H1 (cell line): ENCODE results near the gene ZNF836. TPM values are rescaled to one million over a fixed set of nuclear protein-coding genes. Genes with fewer than 3 reads are reported as not detected.

Source experiments
- BRCA1 ChIP-seq: IDR thresholded peaks from 2 replicates; pipeline ENCODE4 v1.6.1; 2012; ENCODE audit warnings: low read depth, low read length, improper control_type of control experiment
- CREB1 ChIP-seq: IDR thresholded peaks from 2 replicates; pipeline ENCODE4 v1.6.1; 2012; ENCODE audit warnings: inconsistent platforms
- CTBP2 ChIP-seq: IDR thresholded peaks from 2 replicates; pipeline ENCODE4 v1.7.0; 2011; ENCODE audit warnings: borderline replicate concordance, mild to moderate bottlenecking, moderate library complexity, mixed read lengths, low read length; ENCODE audit not compliant: insufficient read depth, insufficient read length
- GABPA ChIP-seq: IDR thresholded peaks from 2 replicates; pipeline ENCODE4 v1.6.1; 2011; ENCODE audit warnings: mild to moderate bottlenecking, low read length, moderate library complexity, borderline replicate concordance; ENCODE audit not compliant: insufficient read depth
- KDM5A ChIP-seq: fragments of 200-600 bp; IDR thresholded peaks from 2 replicates; pipeline ENCODE4 v1.7.1; 2012; ENCODE audit warnings: mild to moderate bottlenecking, low read length, inconsistent platforms, mixed read lengths
- RAD21 ChIP-seq, 2 experiments: IDR thresholded peaks in 1 of 2; conservative IDR thresholded peaks in 1 of 2; 2 replicates each; pipeline ENCODE4 v1.6.1; 2011; ENCODE audit warnings: low read depth in 2 of 2, low read length in 2 of 2, improper control_type of control experiment in 1 of 2, inconsistent platforms in 1 of 2, mild to moderate bottlenecking in 1 of 2, moderate library complexity in 1 of 2
- RXRA ChIP-seq: IDR thresholded peaks from 2 replicates; pipeline ENCODE4 v1.6.1; 2011; ENCODE audit warnings: low read depth, mild to moderate bottlenecking, low read length, moderate library complexity; ENCODE audit not compliant: insufficient read depth
- SP2 ChIP-seq: IDR thresholded peaks from 2 replicates; pipeline ENCODE4 v1.6.1; 2012; ENCODE audit warnings: mild to moderate bottlenecking, low read length, inconsistent platforms
- polyA plus RNA-seq, 7 experiments: library from polyadenylated mRNA; depleted of rRNA in 3 of 7; stranded (reverse) in 5 of 7; unstranded in 2 of 7; fragments of >200 nt in 5 of 7; fragments of 200-250 nt in 2 of 7; gene quantifications; 1 replicate in 5 of 7; 2 replicates in 1 of 7; 4 replicates in 1 of 7; pipeline versions ENCODE4 v1.2.1 to v1.2.3, GENCODE V29; 2011 to 2013; ENCODE audit warnings: missing spikeins in 2 of 7, mixed read lengths in 2 of 7
- total RNA-seq: library from RNA; stranded (reverse); fragmentation: NEBNext Ultra II Directional; extraction: Animal tissue kit (Norgen Biotek cat#: 25700); gene quantifications from 2 replicates; pipeline ENCODE4 v1.2.1, GENCODE V29; 2021
- TF ChIP-seq, protein P1 (sequence below): fragments of 300-600 bp; sonication (generic); IDR thresholded peaks from 2 replicates; pipeline ENCODE4 v1.7.1; 2012; ENCODE audit warnings: low read length, moderate library complexity, mild to moderate bottlenecking, inconsistent platforms; ENCODE audit not compliant: insufficient replicate concordance

ZNF836 gene
- total and polyA plus RNA-seq, 2 of the 8 experiments (the other 6 are each of a cell fraction or from before 2014, with no cell fraction given), result 5.6 to 27.2 TPM

DNA sequence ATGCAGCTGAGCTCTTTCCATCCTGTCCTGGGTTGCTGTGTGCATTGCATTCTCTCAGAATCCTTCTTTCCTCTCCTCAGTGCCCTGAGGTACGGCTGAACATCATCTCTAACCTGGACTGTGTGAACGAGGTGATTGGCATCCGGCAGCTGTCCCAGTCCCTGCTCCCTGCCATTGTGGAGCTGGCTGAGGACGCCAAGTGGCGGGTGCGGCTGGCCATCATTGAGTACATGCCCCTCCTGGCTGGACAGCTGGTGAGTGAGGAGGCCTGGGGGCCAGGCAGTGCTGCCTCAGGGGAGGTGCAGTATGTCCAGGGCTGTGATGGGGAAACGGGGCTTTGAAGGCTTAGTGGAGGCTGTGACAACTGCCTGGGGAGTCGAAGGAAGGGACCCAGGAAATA, 48.2 kb upstream of the ZNF836 start (continued):
- TF ChIP-seq, protein P1, sequence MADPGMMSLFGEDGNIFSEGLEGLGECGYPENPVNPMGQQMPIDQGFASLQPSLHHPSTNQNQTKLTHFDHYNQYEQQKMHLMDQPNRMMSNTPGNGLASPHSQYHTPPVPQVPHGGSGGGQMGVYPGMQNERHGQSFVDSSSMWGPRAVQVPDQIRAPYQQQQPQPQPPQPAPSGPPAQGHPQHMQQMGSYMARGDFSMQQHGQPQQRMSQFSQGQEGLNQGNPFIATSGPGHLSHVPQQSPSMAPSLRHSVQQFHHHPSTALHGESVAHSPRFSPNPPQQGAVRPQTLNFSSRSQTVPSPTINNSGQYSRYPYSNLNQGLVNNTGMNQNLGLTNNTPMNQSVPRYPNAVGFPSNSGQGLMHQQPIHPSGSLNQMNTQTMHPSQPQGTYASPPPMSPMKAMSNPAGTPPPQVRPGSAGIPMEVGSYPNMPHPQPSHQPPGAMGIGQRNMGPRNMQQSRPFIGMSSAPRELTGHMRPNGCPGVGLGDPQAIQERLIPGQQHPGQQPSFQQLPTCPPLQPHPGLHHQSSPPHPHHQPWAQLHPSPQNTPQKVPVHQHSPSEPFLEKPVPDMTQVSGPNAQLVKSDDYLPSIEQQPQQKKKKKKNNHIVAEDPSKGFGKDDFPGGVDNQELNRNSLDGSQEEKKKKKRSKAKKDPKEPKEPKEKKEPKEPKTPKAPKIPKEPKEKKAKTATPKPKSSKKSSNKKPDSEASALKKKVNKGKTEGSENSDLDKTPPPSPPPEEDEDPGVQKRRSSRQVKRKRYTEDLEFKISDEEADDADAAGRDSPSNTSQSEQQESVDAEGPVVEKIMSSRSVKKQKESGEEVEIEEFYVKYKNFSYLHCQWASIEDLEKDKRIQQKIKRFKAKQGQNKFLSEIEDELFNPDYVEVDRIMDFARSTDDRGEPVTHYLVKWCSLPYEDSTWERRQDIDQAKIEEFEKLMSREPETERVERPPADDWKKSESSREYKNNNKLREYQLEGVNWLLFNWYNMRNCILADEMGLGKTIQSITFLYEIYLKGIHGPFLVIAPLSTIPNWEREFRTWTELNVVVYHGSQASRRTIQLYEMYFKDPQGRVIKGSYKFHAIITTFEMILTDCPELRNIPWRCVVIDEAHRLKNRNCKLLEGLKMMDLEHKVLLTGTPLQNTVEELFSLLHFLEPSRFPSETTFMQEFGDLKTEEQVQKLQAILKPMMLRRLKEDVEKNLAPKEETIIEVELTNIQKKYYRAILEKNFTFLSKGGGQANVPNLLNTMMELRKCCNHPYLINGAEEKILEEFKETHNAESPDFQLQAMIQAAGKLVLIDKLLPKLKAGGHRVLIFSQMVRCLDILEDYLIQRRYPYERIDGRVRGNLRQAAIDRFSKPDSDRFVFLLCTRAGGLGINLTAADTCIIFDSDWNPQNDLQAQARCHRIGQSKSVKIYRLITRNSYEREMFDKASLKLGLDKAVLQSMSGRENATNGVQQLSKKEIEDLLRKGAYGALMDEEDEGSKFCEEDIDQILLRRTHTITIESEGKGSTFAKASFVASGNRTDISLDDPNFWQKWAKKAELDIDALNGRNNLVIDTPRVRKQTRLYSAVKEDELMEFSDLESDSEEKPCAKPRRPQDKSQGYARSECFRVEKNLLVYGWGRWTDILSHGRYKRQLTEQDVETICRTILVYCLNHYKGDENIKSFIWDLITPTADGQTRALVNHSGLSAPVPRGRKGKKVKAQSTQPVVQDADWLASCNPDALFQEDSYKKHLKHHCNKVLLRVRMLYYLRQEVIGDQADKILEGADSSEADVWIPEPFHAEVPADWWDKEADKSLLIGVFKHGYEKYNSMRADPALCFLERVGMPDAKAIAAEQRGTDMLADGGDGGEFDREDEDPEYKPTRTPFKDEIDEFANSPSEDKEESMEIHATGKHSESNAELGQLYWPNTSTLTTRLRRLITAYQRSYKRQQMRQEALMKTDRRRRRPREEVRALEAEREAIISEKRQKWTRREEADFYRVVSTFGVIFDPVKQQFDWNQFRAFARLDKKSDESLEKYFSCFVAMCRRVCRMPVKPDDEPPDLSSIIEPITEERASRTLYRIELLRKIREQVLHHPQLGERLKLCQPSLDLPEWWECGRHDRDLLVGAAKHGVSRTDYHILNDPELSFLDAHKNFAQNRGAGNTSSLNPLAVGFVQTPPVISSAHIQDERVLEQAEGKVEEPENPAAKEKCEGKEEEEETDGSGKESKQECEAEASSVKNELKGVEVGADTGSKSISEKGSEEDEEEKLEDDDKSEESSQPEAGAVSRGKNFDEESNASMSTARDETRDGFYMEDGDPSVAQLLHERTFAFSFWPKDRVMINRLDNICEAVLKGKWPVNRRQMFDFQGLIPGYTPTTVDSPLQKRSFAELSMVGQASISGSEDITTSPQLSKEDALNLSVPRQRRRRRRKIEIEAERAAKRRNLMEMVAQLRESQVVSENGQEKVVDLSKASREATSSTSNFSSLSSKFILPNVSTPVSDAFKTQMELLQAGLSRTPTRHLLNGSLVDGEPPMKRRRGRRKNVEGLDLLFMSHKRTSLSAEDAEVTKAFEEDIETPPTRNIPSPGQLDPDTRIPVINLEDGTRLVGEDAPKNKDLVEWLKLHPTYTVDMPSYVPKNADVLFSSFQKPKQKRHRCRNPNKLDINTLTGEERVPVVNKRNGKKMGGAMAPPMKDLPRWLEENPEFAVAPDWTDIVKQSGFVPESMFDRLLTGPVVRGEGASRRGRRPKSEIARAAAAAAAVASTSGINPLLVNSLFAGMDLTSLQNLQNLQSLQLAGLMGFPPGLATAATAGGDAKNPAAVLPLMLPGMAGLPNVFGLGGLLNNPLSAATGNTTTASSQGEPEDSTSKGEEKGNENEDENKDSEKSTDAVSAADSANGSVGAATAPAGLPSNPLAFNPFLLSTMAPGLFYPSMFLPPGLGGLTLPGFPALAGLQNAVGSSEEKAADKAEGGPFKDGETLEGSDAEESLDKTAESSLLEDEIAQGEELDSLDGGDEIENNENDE, result no peak
- TF ChIP-seq GABPA (no peak), SP2 (no peak), KDM5A (no peak), RAD21 (IDR thresholded peaks at IDR 0.05 in 1 of 2, conservative IDR thresholded peaks at IDR 0.05 in 1 of 2; ENCODE audit: low read depth in 2 of 2, low read length in 2 of 2) (no peak), CREB1 (no peak), CTBP2 (no peak), RXRA (no peak), BRCA1 (no peak)
